Measurements from ENCODE around the gene SKOR2. TPM values are rescaled to one million over a fixed set of nuclear protein-coding genes. Genes with fewer than 3 reads are reported as not detected.
"Not testable (repeated sequence)": the region's sequence is repeated elsewhere in the genome, so short reads cannot be mapped to it uniquely, and the experiment has no call there.

Gene SKOR2
- total RNA-seq, 1 donor, result not detected

GRCh38 chr18:47184419-47185050 is 66.9 kb downstream of the SKOR2 start:
- Histone ChIP-seq H3K27me3 (ENCODE audit: insufficient read depth, low read length) (peaks cover 12% of the 10 kb centered on the region), H3K4me3 (ENCODE audit: low read length) (no peak overlapping the region), H3K4me1 (ENCODE audit: insufficient read depth, low read length) (no peaks in the 10 kb centered on the region), H3K9me3 (ENCODE audit: low read depth, low read length) (peaks cover 8% of the 10 kb centered on the region)

DNA sequence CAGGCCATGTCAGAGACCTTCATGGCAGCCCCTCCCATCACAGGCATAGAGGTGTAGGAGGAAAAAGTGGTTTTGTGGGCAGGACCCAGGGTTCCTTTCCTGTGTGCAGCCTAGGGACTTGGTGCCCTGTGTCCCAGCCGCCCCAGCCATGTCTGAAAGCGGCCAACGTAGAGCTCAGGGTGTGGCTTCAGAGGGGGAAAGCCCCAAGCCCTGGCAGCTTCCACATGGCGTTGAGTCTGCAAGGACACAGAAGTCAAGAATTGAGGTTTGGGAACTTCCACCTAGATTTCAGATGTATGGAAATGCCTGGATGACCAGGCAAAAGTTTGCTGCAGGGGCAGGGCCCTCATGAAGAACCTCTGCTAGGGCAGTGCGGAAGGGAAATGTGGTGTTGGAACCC is 69.3 kb downstream of the SKOR2 start:
- not testable (repeated sequence) for H3K27me3 ChIP-seq (ENCODE audit: insufficient read depth, low read length); H3K9me3 ChIP-seq (ENCODE audit: low read depth, low read length); H3K4me3 ChIP-seq (ENCODE audit: low read length); H3K4me1 ChIP-seq (ENCODE audit: insufficient read depth, low read length)

GRCh38 chr18:47180765-47181164 is 70.7 kb downstream of the SKOR2 start:
- Histone ChIP-seq H3K4me3 (ENCODE audit: low read length) (no peak overlapping the region), H3K9me3 (ENCODE audit: low read depth, low read length) (peaks cover 8% of the 10 kb centered on the region), H3K4me1 (ENCODE audit: insufficient read depth, low read length) (no peaks in the 10 kb centered on the region), H3K27me3 (ENCODE audit: insufficient read depth, low read length) (no peaks in the 10 kb centered on the region)

GRCh38 chr18:47179520-47179919 is 71.9 kb downstream of the SKOR2 start:
- H3K4me3 ChIP-seq (ENCODE audit: low read length), result no peak overlapping the region
- H3K27me3 ChIP-seq (ENCODE audit: insufficient read depth, low read length), result no peaks in the 10 kb centered on the region
- H3K9me3 ChIP-seq (ENCODE audit: low read depth, low read length), result peaks cover 7% of the 10 kb centered on the region
- H3K4me1 ChIP-seq (ENCODE audit: insufficient read depth, low read length), result peaks cover 12% of the 10 kb centered on the region

DNA sequence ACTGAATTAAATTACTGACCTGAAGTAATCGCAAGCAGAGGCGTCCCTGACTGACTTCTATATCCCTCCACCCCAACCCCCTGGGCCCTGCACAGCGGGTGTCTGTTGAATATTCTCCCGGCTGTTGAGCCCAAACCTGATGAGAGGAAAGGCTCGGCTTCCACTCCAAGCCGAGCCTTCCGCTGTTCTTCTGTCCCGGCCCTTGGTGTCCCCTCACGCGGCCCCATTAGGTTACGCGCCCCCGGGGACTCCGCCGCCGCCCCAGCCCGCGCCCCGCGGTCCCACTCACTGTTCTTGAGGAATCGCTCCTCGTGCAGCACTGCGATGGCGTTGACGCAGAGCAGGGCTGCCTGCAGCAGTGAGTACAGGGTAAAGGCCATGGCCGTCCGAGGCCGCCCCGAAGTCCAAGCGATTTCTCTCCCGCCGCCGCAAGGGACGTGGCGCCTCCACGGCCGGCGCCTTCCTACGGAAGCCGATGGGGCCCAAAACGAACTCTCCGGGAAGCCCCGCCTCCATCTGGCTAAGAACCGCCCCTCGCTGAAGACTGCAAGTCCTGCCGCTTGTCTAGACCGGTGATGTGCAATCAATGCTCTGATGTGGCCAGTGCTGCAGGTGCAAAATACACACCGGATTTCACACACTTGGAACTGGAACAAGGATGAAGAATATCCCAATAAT is 75.4 kb downstream of the SKOR2 start, which contains the start of gene IER3IP1:
IER3IP1 (minus strand) TSS at position 467 of the 678 bp plus-strand sequence; CDS start at position 380, 87 bp downstream.
- Histone ChIP-seq H3K4me1 (ENCODE audit: insufficient read depth, low read length) (peaks cover 16% of the 10 kb centered on the region), H3K4me3 (ENCODE audit: low read length) (peak within 1 kb of the TSS; percentile 88), H3K9me3 (ENCODE audit: low read depth, low read length) (no peaks in the 10 kb centered on the region), H3K27me3 (ENCODE audit: insufficient read depth, low read length) (no peaks in the 10 kb centered on the region)

GRCh38 chr18:47175283-47175897 is 76.1 kb downstream of the SKOR2 start:
- H3K4me1 ChIP-seq (ENCODE audit: insufficient read depth, low read length), result peaks cover 16% of the 10 kb centered on the region
- H3K9me3 ChIP-seq (ENCODE audit: low read depth, low read length), result no peaks in the 10 kb centered on the region
- peak overlapping the region; percentile 88 for H3K4me3 ChIP-seq (ENCODE audit: low read length)
- H3K27me3 ChIP-seq (ENCODE audit: insufficient read depth, low read length), result no peaks in the 10 kb centered on the region

DNA sequence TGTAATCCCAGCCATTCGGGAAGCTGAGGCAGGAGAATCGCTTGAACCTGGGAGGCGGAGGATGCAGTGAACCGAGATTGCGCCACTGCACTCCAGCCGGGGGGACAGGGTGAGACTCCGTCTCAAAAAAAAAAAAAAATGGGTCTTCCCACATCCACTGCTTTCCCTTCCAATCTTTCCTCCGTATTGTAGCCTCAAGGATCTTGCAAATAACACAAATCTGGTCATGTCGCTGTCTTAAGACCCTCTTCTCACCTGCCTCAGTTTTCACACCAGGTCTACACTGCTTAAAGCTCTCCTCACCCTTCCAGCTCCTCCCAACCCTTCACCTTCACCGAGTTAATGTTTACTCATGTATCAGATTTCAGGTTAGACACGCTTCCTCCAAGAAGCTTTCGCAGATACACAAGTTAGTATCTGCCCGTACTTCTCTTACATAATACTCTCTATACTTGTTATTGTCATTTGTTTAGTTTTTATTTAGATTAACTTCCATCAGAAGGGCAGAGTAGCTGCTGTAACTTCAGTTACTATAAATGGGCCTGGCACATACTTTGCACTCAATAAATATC is 76.8 kb downstream of the SKOR2 start:
- H3K9me3 ChIP-seq (ENCODE audit: low read depth, low read length), result no peaks in the 10 kb centered on the region
- H3K4me3 ChIP-seq (ENCODE audit: low read length), result no peak overlapping the region
- H3K4me1 ChIP-seq (ENCODE audit: insufficient read depth, low read length), result peaks cover 16% of the 10 kb centered on the region
- no peaks in the 10 kb centered on the region for H3K27me3 ChIP-seq (ENCODE audit: insufficient read depth, low read length)

DNA sequence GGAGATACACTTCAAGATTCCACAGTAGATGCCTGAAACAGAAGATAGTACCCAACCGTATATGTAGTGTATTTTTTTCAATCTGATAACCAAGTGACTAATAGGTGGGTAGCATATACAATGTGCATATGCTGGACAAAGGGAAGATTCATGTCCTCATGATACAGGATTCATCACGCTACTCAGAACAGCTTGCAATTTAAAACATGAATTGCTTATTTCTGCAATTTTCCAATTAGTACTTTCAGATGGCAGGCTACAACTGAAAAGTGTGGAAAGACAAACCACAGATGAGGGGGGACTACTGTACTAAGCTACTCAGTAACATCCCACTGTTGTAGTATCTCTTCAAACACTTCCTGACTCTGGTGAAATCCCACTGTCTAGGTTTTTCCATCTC is 79.0 kb downstream of the SKOR2 start:
- H3K9me3 ChIP-seq (ENCODE audit: low read depth, low read length), result no peaks in the 10 kb centered on the region
- no peaks in the 10 kb centered on the region for H3K27me3 ChIP-seq (ENCODE audit: insufficient read depth, low read length)
- H3K4me3 ChIP-seq (ENCODE audit: low read length), result no peak overlapping the region

GRCh38 chr18:47168913-47169312 is 82.5 kb downstream of the SKOR2 start:
- Histone ChIP-seq H3K9me3 (ENCODE audit: low read depth, low read length) (no peaks in the 10 kb centered on the region), H3K4me3 (ENCODE audit: low read length) (no peak overlapping the region), H3K27me3 (ENCODE audit: insufficient read depth, low read length) (no peaks in the 10 kb centered on the region), H3K4me1 (ENCODE audit: insufficient read depth, low read length) (no peaks in the 10 kb centered on the region)

More for the DNA sequence above, 79.0 kb downstream of the SKOR2 start:
- peaks cover 16% of the 10 kb centered on the region for H3K4me1 ChIP-seq (ENCODE audit: insufficient read depth, low read length)

GRCh38 chr18:47168509-47168908 is 83.0 kb downstream of the SKOR2 start:
- no peaks in the 10 kb centered on the region for H3K9me3 ChIP-seq (ENCODE audit: low read depth, low read length)
- H3K27me3 ChIP-seq (ENCODE audit: insufficient read depth, low read length), result no peaks in the 10 kb centered on the region
- H3K4me1 ChIP-seq (ENCODE audit: insufficient read depth, low read length), result no peaks in the 10 kb centered on the region
- no peak overlapping the region for H3K4me3 ChIP-seq (ENCODE audit: low read length)

DNA sequence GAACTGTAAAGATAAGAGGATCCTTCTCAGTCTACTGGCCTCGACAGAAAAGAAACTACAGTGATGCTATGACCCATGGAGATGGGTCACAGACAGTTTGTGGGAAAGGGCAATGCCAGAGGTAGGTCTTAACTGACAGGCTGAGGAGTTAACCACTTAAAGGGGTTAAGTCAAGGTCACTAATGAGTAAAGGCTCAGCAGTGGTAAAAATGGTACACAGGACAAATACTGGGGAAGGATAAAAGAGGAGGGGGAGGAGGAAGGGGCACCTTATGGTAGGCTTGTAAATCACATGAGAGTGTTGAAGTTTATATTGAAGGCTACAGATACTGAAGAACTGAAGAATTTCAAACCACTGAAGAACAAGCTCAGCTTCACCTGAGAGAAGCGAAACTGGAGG is 85.2 kb downstream of the SKOR2 start:
- no peak overlapping the region for H3K4me3 ChIP-seq (ENCODE audit: low read length)
- H3K9me3 ChIP-seq (ENCODE audit: low read depth, low read length), result no peaks in the 10 kb centered on the region

DNA sequence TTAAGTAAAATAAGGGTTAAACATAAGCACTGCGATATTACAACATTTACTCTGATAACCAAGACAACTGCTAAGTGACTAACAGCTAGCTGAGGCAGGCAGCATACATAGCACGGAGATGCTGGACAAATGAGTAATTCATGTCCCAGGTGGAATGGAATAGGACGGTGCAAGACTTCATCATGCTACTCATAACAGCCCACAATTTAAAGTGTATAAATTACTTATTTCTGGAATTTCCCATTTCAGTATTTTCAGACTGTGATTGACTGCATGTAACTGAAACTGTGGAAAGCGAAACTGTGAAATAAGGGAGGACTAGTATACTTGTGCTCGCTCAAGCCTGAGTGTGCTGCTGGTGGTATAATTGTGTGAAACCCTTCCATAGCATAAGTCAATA is 88.2 kb downstream of the SKOR2 start:
- Histone ChIP-seq H3K9me3 (ENCODE audit: low read depth, low read length) (no peaks in the 10 kb centered on the region), H3K27me3 (ENCODE audit: insufficient read depth, low read length) (no peaks in the 10 kb centered on the region), H3K4me1 (ENCODE audit: insufficient read depth, low read length) (no peaks in the 10 kb centered on the region), H3K4me3 (ENCODE audit: low read length) (no peak overlapping the region)

More for the DNA sequence above, 85.2 kb downstream of the SKOR2 start:
- H3K4me1 ChIP-seq (ENCODE audit: insufficient read depth, low read length), result no peaks in the 10 kb centered on the region
- no peaks in the 10 kb centered on the region for H3K27me3 ChIP-seq (ENCODE audit: insufficient read depth, low read length)

GRCh38 chr18:47160256-47160655 is 91.2 kb downstream of the SKOR2 start:
- no peak overlapping the region for H3K4me3 ChIP-seq (ENCODE audit: low read length)
- no peaks in the 10 kb centered on the region for H3K4me1 ChIP-seq (ENCODE audit: insufficient read depth, low read length)
- no peaks in the 10 kb centered on the region for H3K27me3 ChIP-seq (ENCODE audit: insufficient read depth, low read length)
- no peaks in the 10 kb centered on the region for H3K9me3 ChIP-seq (ENCODE audit: low read depth, low read length)

DNA sequence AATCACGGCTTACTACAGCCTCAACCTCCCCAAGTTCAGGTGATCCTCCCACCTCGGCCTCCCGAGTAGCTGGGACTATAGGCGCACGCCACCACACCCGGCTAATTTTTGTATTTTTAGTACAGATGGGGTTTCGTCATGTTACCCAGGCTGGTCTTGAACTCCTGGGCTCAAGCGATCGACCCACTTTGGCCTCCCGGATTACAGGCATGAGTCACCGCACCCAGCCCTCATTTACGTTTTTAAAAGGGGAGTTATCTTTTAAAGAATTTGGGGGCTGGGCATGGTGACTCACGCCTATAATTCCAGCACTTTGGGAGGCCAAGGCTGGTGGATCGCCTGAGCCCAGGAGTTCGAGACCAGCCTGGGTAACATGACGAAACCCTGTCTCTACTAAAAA is 93.1 kb downstream of the SKOR2 start:
- H3K4me3 ChIP-seq (ENCODE audit: low read length); H3K27me3 ChIP-seq (ENCODE audit: insufficient read depth, low read length); H3K4me1 ChIP-seq (ENCODE audit: insufficient read depth, low read length); H3K9me3 ChIP-seq (ENCODE audit: low read depth, low read length): not testable (repeated sequence)
